ENCODE data around the gene ZNF234.
"Not testable (repeated sequence)": the region's sequence is repeated elsewhere in the genome, so short reads cannot be mapped to it uniquely, and the experiment has no call there.

Gene ZNF234

GRCh38 chr19:44141191-44142058 lies at the start of gene ZNF234:
ZNF234 (plus strand) TSS chr19:44141554; CDS start chr19:44144633, 3,079 bp downstream.
- DNase-seq, result peak; percentile 24 to 93 (median 80)

- DNase-seq, result no peak
Measured at GRCh38 chr19:44092108-44092507, 49.2 kb upstream of the ZNF234 start.

- DNase-seq, result peak; percentile 55 to 96 (median 88)
Measured at GRCh38 chr19:44093931-44094765, 47.2 kb upstream of the ZNF234 start, which contains the start of gene ZNF224. ZNF224 (plus strand) TSS chr19:44094361; CDS start chr19:44097874, 3,513 bp downstream.

DNA sequence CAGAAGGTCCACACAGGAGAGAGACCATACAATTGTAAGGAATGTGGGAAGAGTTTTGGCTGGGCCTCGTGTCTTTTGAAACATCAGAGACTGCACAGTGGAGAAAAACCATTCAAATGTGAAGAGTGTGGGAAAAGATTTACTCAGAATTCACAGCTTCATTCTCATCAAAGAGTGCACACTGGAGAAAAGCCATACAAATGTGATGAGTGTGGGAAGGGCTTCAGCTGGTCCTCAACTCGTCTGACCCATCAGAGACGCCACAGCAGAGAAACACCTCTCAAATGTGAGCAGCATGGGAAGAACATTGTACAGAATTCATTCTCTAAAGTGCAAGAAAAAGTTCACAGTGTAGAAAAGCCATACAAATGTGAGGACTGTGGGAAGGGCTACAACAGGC lies 33.6 kb upstream of the ZNF234 start:
- no peak for DNase-seq

DNA sequence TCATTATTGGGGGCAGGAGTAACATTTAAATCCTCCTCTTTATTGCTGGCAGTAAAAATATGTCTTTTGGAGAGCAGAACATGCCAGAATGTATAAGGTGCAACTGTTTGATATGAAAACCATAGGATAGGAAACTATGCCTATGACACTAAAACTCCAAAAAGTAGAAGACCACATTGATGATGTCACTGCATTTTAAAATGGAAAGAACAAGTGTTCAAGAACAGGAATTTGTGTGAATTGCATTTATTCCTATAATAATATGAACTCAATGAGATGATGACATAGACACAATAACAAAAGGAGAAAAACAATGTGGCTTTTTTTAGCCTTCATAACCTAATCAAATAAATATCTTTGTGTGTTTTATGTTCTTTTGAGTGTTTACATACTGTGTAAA lies 31.9 kb upstream of the ZNF234 start:
- DNase-seq, result no peak

DNA sequence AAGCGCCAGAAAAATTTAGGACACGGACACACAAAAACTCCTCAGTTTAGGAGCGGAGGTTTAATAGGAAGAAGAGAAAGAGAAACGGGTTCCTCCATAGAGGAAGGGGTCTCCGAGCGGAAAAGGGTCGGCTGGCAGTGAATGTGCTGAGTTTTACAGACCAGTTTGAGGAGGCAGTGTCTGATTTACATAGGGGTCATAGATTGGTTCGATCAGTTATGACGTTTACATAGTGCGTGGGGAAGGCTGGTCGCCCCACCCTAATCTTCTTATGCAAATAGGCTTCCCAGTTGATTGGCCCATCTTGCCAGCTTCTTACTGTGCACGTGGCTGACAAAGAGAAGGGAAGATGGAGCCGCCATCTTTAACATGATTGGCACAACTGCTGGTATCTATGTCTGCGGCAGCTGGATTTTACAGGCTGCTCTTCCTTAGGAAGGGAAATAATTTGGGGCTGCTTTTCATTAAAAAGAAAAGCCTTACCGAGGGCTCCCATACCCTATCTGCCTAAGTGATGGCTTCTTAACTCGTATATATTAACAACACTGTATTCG lies 29.4 kb upstream of the ZNF234 start:
- peak in 12 of 56 donors; percentile 0 to 15 (median 4) for DNase-seq

DNA sequence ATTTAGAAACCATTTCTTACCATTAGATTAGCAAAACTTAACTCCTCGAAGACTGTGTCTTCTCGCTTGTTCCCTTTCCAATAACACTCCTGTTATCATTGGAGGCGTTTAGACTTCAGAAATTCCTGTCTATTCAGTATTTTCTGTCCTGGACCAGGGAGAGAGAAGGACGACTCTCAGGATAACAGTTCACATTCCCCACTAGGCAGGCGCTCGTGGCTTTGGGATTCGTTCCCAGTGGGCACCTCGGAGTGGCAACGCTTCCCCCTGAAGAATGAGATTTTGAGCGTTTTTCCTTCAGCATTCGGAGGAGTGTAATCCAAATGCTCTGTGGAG lies 28.6 kb upstream of the ZNF234 start:
- DNase-seq, result no peak

DNA sequence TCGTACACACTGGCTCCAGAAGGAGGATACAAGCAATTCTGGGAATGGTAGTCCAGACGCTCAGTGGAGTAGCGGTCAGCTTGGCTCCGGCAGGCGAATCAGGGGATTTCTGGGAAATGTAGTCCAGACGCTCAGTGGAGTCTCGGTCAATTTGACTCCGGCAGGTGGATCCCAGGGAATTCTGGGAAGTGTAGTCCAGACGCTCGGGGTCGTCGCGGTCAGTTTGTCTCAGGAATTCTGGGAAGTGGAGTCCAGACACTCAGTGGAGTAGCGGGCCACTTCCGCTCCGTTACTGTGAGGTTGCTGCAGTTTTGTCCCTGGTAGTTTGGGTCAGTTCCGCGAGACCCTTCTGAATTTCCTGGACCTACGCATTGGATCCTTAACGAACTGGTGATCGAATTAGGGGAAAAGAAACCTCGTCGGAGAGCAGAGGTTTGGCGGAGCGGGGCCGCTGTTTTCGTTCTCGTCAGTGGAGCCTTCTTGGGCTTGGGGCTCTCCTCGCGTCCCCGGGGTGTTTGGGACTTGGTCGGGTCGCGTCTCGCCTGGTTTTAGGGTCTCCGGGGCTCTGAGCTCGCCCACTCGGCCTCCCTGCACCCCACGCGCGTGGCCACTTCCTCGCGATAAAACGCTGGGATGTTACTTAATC lies 28.1 kb upstream of the ZNF234 start, which contains the start of gene ZNF225:
TSS of gene ZNF225 (plus strand) at position 262 of the 646 bp plus-strand sequence. CDS start 2,429 bp downstream, outside the sequence.
- DNase-seq, result peak; percentile 68 to 99 (median 97)

DNA sequence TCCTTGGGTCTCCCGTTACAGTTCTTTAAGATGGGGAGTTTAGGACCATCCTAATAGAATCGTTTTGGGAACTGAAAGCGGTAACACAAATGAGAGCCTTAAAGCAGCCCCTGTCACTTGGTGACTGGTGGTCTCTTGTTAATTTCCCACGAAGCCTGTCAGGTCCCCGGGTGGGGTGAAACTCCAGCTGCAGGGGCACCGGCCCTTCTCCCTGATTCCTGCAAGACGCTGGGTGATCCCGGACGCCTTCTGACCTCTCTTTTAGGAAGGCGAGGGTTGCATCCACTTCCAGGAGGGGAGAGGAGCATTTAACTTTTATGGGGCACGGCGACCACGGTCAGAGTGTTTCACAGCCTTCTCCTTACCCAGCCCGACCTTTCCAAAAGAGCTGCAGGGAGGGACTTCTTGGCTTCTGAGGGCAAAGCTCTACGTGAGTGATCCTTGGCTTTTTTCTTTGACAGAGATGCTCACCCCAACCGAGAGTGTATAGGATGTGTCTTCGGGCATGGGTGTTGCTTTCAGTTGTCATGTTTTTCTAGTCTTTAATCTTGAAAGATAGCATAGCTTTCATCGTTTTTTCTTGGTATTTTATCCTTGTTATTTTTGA lies 27.5 kb upstream of the ZNF234 start:
- peak in 5 of 56 donors; percentile 3 to 13 (median 12) for DNase-seq

- DNase-seq, result not testable (repeated sequence)
Measured at GRCh38 chr19:44121162-44121561, 20.2 kb upstream of the ZNF234 start.

GRCh38 chr19:44131955-44132354 lies 9.4 kb upstream of the ZNF234 start:
- no peak for DNase-seq

- peak in 4 of 56 donors; percentile 3 to 20 (median 10) for DNase-seq
Measured at GRCh38 chr19:44142059-44142433, 692 bp downstream of the ZNF234 start.

DNA sequence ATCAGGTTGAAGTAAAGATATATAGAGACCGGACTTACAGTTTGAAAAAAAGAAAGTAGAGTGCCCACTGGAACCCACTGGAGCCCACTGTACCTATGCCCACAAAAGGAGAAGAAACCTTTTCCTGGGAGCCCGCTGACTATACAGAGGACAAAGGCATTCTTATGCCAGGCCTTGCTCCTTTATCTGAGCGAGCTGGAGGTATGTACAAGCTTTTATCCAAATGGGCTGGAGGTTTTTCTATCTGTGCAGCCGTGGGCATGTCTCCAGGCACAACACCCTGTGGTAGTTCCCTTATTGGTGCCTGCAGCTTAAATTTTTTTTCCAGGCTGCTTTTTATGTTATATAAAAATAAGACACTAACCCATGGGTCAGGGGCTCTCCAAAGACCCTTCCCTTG lies 8.4 kb downstream of the ZNF234 start:
- DNase-seq, result no peak

DNA sequence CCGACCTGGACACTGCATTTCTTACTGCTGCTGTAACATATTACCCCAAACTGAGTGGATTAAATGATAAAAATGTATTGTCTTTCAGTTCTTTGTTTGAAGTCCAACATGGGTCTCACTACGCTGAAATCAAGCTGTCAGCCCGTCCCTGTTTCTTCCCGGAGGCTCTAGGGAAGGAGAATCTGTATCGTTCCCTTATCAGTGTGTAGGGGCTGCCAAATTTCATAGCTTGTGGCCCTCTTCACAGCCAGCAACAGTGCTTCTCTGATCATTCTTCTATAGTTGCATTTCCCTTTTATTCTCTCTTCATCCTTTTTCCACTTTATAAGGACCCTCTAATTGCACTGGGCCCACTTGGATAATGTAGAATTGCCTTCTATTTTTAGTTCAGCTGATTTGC lies 10.1 kb downstream of the ZNF234 start:
- no peak for DNase-seq

- DNase-seq, result no peak
Measured at GRCh38 chr19:44156475-44156874, 15.1 kb downstream of the ZNF234 start.

DNA sequence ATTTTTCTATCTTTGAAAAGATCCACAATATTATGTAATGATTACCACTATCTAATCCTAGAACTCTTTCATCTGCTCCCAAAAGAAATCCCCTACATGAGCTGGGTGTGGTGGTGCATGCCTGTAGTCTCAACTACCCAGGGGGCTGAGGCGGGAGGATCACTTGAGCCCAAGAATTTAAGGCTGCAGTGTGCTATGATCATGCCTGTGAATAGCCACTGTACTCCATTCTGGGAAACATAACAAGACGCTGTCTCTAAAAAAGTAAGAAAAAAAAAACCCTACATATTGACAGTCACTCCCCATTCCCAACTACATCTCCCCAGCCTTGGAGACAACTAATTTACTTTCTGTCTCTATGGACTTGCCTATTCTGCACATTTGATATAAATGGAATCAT lies 22.4 kb downstream of the ZNF234 start:
- no peak for DNase-seq

DNA sequence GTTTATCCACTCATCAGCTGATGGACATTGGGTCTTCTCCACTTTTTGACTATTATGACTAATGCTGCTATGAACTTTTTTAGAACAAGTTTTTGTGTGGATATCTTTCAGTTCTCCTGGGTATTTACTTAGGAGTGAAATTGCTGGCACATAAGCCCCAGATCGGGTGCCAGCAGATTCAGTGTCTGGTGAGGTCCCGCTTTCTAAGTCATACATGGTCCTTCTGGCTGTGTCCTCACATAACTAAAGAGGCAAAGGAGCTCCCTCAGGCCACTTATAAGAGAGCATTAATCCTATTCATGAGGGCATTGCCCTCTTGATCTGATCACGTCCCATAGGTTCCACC lies 22.9 kb downstream of the ZNF234 start:
- peak in 2 of 56 donors; percentile 12 to 30 for DNase-seq

GRCh38 chr19:44164673-44165512 lies 23.5 kb downstream of the ZNF234 start, which contains the start of gene ZNF226:
ZNF226 (plus strand) TSS chr19:44165100; CDS start chr19:44170081, 4,981 bp downstream.
- DNase-seq, result peak; percentile 45 to 99 (median 92)

DNA sequence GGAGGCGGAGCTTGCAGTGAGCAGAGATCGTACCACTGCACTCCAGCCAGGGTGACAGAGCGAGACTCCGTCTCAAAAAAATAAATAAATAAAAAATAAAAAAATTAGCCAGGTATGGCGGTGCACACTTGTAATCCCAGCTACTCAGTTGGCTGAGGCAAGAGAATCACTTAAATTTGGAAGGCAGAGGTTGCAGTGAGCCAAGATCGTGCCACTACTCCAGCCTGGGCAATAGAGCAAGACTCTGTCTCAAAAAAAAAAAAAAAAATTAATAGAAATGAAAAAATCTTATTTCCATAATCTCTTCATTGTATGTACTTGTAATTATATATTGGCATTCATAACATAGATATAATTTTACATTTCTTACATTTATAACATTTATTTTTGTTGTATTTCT lies 29.3 kb downstream of the ZNF234 start:
- DNase-seq, result not testable (repeated sequence)

GRCh38 chr19:44176590-44176989 lies 35.2 kb downstream of the ZNF234 start:
- no peak for DNase-seq

Data from amygdala (tissue), 56 donors.